IMR-90 (cell line): Measurements from ENCODE around the gene NBEAL1. TPM values are rescaled to one million over a fixed set of nuclear protein-coding genes. Genes with fewer than 3 reads are reported as not detected.
A peak's percentile ranks its signal among the peaks of the same experiment; 100 is the strongest.

ENCODE experiments used
- ATAC-seq: fragments of 200-7000 bp; cut with Tn5 transposase; 2 replicates; pipeline ENCODE4 v1.9.1; 2020; ENCODE audit warnings: low read depth, mild to moderate bottlenecking, moderate library complexity
- BruUV-seq: library from RNA; stranded (reverse); fragments of 400-500 nt; replicated peaks from 2 replicates; lab custom pipeline; 2021; lab: Mats Ljungman, UMichigan
- CTCF ChIA-PET: fragments of 300-600 bp; formaldehyde crosslinking; extraction: SDS; loops from one replicate; lab custom pipeline; 2021; ENCODE audit warnings: antibody characterized with exemption; lab: Yijun Ruan, JAX
- POLR2A ChIA-PET: fragments of 300-600 bp; sonication (Branson Sonifier 250); formaldehyde crosslinking; loops from one replicate; lab custom pipeline; 2022; ENCODE audit warnings: antibody characterized with exemption; ENCODE audit not compliant: unreplicated experiment; lab: Charles Lee
- DNase-seq: peaks from one replicate; pipeline ENCODE4 v3.0.0; 2013
- H2AFZ ChIP-seq: replicated peaks from 2 replicates; pipeline ENCODE3; 2013; ENCODE audit warnings: low read length, mild to moderate bottlenecking; ENCODE audit not compliant: poor library complexity
- H2AK5ac ChIP-seq: 2 replicates; pipeline ENCODE4 v1.6.1; 2013; ENCODE audit warnings: low read depth, low read length, inconsistent platforms
- H2AK9ac ChIP-seq: replicated peaks from 2 replicates; pipeline ENCODE3; 2013; ENCODE audit warnings: mild to moderate bottlenecking, low read depth, low read length, moderate library complexity; ENCODE audit not compliant: poor library complexity
- H2BK120ac ChIP-seq: 2 replicates; pipeline ENCODE4 v1.6.1; 2013; ENCODE audit warnings: low read depth, low read length, inconsistent platforms
- H2BK15ac ChIP-seq: 3 replicates; pipeline ENCODE4 v1.6.1; 2013; ENCODE audit warnings: low read depth, low read length, inconsistent platforms
- H2BK20ac ChIP-seq: 2 replicates; pipeline ENCODE4 v1.6.1; 2013; ENCODE audit warnings: low read depth, mild to moderate bottlenecking, inconsistent platforms, low read length, moderate library complexity
- H2BK5ac ChIP-seq: 2 replicates; pipeline ENCODE4 v1.6.1; 2013; ENCODE audit warnings: mild to moderate bottlenecking, low read depth, low read length, inconsistent platforms; ENCODE audit not compliant: poor library complexity, severe bottlenecking
- H3K14ac ChIP-seq: replicated peaks from 2 replicates; pipeline ENCODE4 v1.6.1; 2013; ENCODE audit warnings: low read depth, low read length, inconsistent platforms
- H3K18ac ChIP-seq: 2 replicates; pipeline ENCODE4 v1.6.1; 2013; ENCODE audit warnings: low read depth, low read length, control low read depth
- H3K23ac ChIP-seq: 2 replicates; pipeline ENCODE4 v1.6.1; 2013; ENCODE audit warnings: low read depth, low read length, inconsistent platforms
- H3K27ac ChIP-seq: 2 replicates; pipeline ENCODE4 v1.5.1; 2013; ENCODE audit warnings: mild to moderate bottlenecking, control low read depth, low read length; ENCODE audit not compliant: insufficient read depth
- H3K27me3 ChIP-seq: 2 replicates; pipeline ENCODE4 v1.6.1; 2013; ENCODE audit warnings: low read length; ENCODE audit not compliant: control insufficient read depth, insufficient read depth
- H3K36me3 ChIP-seq: 2 replicates; pipeline ENCODE4 v1.6.1; 2013; ENCODE audit warnings: low read length, mixed read lengths; ENCODE audit not compliant: control insufficient read depth, insufficient read depth
- H3K4ac ChIP-seq: 2 replicates; pipeline ENCODE4 v1.6.1; 2013; ENCODE audit warnings: low read depth, low read length, inconsistent platforms
- H3K4me1 ChIP-seq: 2 replicates; pipeline ENCODE4 v1.6.1; 2013; ENCODE audit warnings: low read length, mixed read lengths; ENCODE audit not compliant: control insufficient read depth, insufficient read depth
- H3K4me2 ChIP-seq: 2 replicates; pipeline ENCODE4 v1.6.1; 2013; ENCODE audit warnings: low read depth, mild to moderate bottlenecking, control low read depth, low read length, moderate library complexity
- H3K4me3 ChIP-seq: 2 replicates; pipeline ENCODE4 v1.5.1; 2013; ENCODE audit warnings: low read depth, mild to moderate bottlenecking, control low read depth, low read length, moderate library complexity; ENCODE audit not compliant: insufficient read depth
- H3K56ac ChIP-seq: 2 replicates; pipeline ENCODE4 v1.6.1; 2013; ENCODE audit warnings: low read length, inconsistent platforms; ENCODE audit not compliant: insufficient read depth; ENCODE audit errors: extremely low read depth
- H3K79me1 ChIP-seq, 2 experiments: 2 replicates each; pipeline ENCODE4 v1.6.1; 2013; ENCODE audit warnings: low read length in 2 of 2, inconsistent platforms in 1 of 2, low read depth in 1 of 2
- H3K9ac ChIP-seq: 2 replicates; pipeline ENCODE4 v1.6.1; 2013; ENCODE audit warnings: low read depth, low read length, control low read depth
- H3K9me1 ChIP-seq: 2 replicates; pipeline ENCODE4 v1.6.1; 2013; ENCODE audit warnings: low read length, inconsistent platforms; ENCODE audit not compliant: insufficient read depth
- H3K9me3 ChIP-seq: 2 replicates; pipeline ENCODE4 v1.6.1; 2013; ENCODE audit warnings: low read length; ENCODE audit not compliant: control insufficient read depth, insufficient read depth
- H4K20me1 ChIP-seq: 2 replicates; pipeline ENCODE4 v1.6.1; 2013; ENCODE audit warnings: low read length, inconsistent platforms; ENCODE audit not compliant: insufficient read depth
- H4K5ac ChIP-seq: 2 replicates; pipeline ENCODE4 v1.6.1; 2013; ENCODE audit warnings: mild to moderate bottlenecking, low read depth, low read length, control low read depth
- H4K8ac ChIP-seq, 2 experiments: 2 replicates each; pipeline ENCODE4 v1.6.1; 2013; ENCODE audit warnings: low read depth in 2 of 2, low read length in 2 of 2, control low read depth in 1 of 2, inconsistent platforms in 1 of 2
- H4K91ac ChIP-seq: 2 replicates; pipeline ENCODE4 v1.6.1; 2013; ENCODE audit warnings: low read depth, low read length, inconsistent platforms; ENCODE audit not compliant: insufficient read depth
- BHLHE40 ChIP-seq: fragments of 150-350 bp; IDR thresholded peaks from 2 replicates; pipeline ENCODE4 v1.6.1; 2016; ENCODE audit warnings: mild to moderate bottlenecking, low read depth, low read length
- CEBPB ChIP-seq: IDR thresholded peaks from 2 replicates; pipeline ENCODE4 v1.6.1; 2012; ENCODE audit warnings: low read depth, low read length, improper control_type of control experiment
- CHD1 ChIP-seq: IDR thresholded peaks from 2 replicates; pipeline ENCODE4 v1.6.1; 2012; ENCODE audit warnings: low read depth, low read length, improper control_type of control experiment
- CTCF ChIP-seq: conservative IDR thresholded peaks from 2 replicates; pipeline ENCODE4 v1.5.1; 2012; ENCODE audit warnings: mild to moderate bottlenecking, low read depth, low read length, improper control_type of control experiment
- FOS ChIP-seq: fragments of 150-350 bp; IDR thresholded peaks from 2 replicates; pipeline ENCODE4 v1.6.1; 2016; ENCODE audit warnings: low read depth, low read length
- NFE2L2 ChIP-seq: fragments of 150-350 bp; IDR thresholded peaks from 2 replicates; pipeline ENCODE4 v1.6.1; 2016; ENCODE audit warnings: low read depth, mild to moderate bottlenecking, low read length
- POLR2A ChIP-seq: IDR thresholded peaks from 2 replicates; pipeline ENCODE4 v1.6.1; 2012; ENCODE audit warnings: mild to moderate bottlenecking, low read depth, low read length
- RCOR1 ChIP-seq: IDR thresholded peaks from 2 replicates; pipeline ENCODE4 v1.6.1; 2012; ENCODE audit warnings: mild to moderate bottlenecking, low read length, improper control_type of control experiment; ENCODE audit not compliant: insufficient replicate concordance
- RFX5 ChIP-seq: IDR thresholded peaks from 2 replicates; pipeline ENCODE4 v1.8.0; 2012; ENCODE audit warnings: low read depth, mild to moderate bottlenecking, low read length, moderate library complexity
- SMC3 ChIP-seq: fragments of 150-350 bp; IDR thresholded peaks from 2 replicates; pipeline ENCODE4 v1.6.1; 2016; ENCODE audit warnings: low read depth, mild to moderate bottlenecking, antibody characterized with exemption, low read length, moderate library complexity
- USF2 ChIP-seq: fragments of 150-350 bp; IDR thresholded peaks from 2 replicates; pipeline ENCODE4 v1.6.1; 2017; ENCODE audit warnings: mild to moderate bottlenecking, antibody characterized with exemption, low read length, low read depth
- WGBS, 2 experiments: methylation state at CpG; one replicate each; pipeline versions ENCODE4 v1.1.5 to v1.1.7; 2013; ENCODE audit warnings: missing lambda C conversion rate in 2 of 2; ENCODE audit not compliant: insufficient read length in 1 of 2; ENCODE audit errors: extremely low coverage in 2 of 2; 5-methylcytosine and 5-hydroxymethylcytosine counted together
- dilution Hi-C: fragments of 300-500 bp; cut with HindIII; formaldehyde crosslinking; loops from one replicate; pipeline ENCODE4 v1.14.3; 2018; ENCODE audit warnings: low sequenced_read_pairs; ENCODE audit not compliant: unreplicated experiment
- in situ Hi-C: fragments of 300-500 bp; cut with MboI; formaldehyde crosslinking; loops from 3 replicates; pipeline ENCODE4 v1.14.3; 2019; ENCODE audit warnings: low sequenced_read_pairs, inconsistent platforms, mixed read lengths
- intact Hi-C: fragments of 100-400 bp; cut with micrococcal nuclease; formaldehyde crosslinking; loops from 2 replicates; pipeline ENCODE4 v1.10.0; 2022
- polyA plus RNA-seq, 3 experiments: library from polyadenylated mRNA; depleted of rRNA; stranded (reverse); fragments of >200 nt; gene quantifications; 2 replicates each; pipeline ENCODE4 v1.2.3, GENCODE V29; 2012; ENCODE audit warnings: low replicate concordance in 1 of 3
- total RNA-seq: library from RNA; depleted of rRNA; stranded (reverse); fragments of >200 nt; gene quantifications from 2 replicates; pipeline ENCODE4 v1.2.3, GENCODE V29; 2012

NBEAL1 gene
- total and polyA plus RNA-seq, 2 of the 4 experiments (the other 2 are of a cell fraction): 6.4 to 38.0 TPM

- no peak for TF ChIP-seq RCOR1
Measured at GRCh38 chr2:203014456-203015199, at the start of gene NBEAL1 (continued).

- Histone ChIP-seq H3K79me1 (no peaks in the 10 kb centered on the region), H3K27me3 (no peaks in the 10 kb centered on the region), H2AK5ac (no peak overlapping the region), H3K9me3 (no peaks in the 10 kb centered on the region), H3K56ac (no peak overlapping the region), H3K14ac (0 out of 2 replicates have a peak overlapping the region, but pooled peaks have one; percentile 78), H2BK5ac (no peak overlapping the region), H2AK9ac (peak overlapping the region; percentile 83), H3K36me3 (no peaks in the 10 kb centered on the region), H2BK20ac (no peak overlapping the region), H3K4ac (0 out of 2 replicates have a peak overlapping the region, but pooled peaks have one; percentile 59), H3K4me2 (no peak overlapping the region), H4K20me1 (no peaks in the 10 kb centered on the region), H2BK120ac (no peak overlapping the region), H3K9me1 (peaks cover 2% of the 10 kb centered on the region; the same call in 1 of the 2 replicates), H3K18ac (no peak overlapping the region), H2AFZ (peak overlapping the region; percentile 84), H4K5ac (no peak overlapping the region), H3K23ac (no peak overlapping the region), H3K27ac (no peak overlapping the region), H3K4me3 (no peak overlapping the region), H4K91ac (no peak overlapping the region), H2BK15ac (no peak overlapping the region; the same call in 2 of the 3 replicates), H3K4me1 (no peaks in the 10 kb centered on the region), H4K8ac (peak overlapping the region in 1 of 2 experiments; percentile 68; a peak in 1 of 4 replicates), H3K9ac (no peak overlapping the region)
- DNase-seq (peak; percentile 63), ATAC-seq (no peak)
- BruUV-seq: no TSS peak
- intact Hi-C loops: no loop called here
- no CpG with 5 or more reads among the region's 5 CpGs for WGBS, 2 experiments
- in situ Hi-C loops: no loop called here
- ChIA-PET POLR2A (no interaction called here), CTCF (no interaction called here)
- dilution Hi-C loops: no loop called here
- TF ChIP-seq POLR2A (no peak), NFE2L2 (peak; percentile 88), CHD1 (no peak), RFX5 (no peak), BHLHE40 (no peak), CTCF (no peak), USF2 (no peak), CEBPB (no peak), SMC3 (no peak), FOS (0 out of 2 replicates have a peak, but pooled peaks have one; percentile 11), RCOR1 (no peak)
Measured at GRCh38 chr2:202965810-202966460, 48.7 kb upstream of the NBEAL1 start.
